LoVo (cell line): Measurements from ENCODE around the gene MED20.
"Not testable (repeated sequence)": the region's sequence is repeated elsewhere in the genome, so short reads cannot be mapped to it uniquely, and the experiment has no call there.

Experiments used
- DNase-seq: peaks from one replicate; pipeline ENCODE4 v3.0.0-alpha.2; 2016; ENCODE audit warnings: low spot score

MED20 gene, protein sequence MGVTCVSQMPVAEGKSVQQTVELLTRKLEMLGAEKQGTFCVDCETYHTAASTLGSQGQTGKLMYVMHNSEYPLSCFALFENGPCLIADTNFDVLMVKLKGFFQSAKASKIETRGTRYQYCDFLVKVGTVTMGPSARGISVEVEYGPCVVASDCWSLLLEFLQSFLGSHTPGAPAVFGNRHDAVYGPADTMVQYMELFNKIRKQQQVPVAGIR

DNA sequence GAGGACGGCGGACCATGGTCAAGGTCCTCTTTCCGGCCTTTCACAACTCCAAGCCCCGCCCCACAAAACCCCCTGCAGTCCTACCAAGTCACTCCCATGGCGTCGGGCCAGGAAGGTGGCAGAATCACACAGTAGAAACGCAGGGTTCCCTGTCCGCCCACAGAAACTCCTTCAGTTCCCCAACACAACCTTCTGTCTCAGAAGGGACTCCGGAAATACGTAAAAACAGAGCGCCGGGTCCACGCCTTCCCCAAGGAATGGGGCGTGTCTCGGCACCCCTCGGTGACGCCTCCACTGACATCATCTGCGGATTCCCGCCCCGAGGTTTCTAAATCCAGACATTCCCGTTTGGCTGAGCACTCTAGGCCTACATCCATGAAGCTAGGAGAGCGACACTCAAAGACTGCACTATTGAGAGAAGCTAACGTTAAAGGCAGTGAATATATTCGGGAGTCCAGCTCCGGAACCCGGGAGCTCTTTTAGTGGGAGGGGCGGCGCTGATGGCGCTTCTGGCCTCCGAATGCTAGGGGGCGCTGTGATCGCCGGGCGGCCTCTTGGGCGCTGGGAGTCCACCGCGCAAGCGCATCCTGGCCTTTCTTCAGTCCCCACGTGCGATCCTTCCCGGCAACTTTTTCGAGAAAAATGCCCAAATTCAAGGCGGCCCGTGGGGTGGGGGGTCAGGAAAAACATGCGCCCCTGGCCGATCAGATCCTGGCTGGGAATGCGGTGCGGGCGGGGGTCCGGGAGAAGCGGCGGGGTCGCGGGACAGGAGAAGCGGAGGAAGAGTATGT, at the start of gene MED20, which contains the start of gene BYSL:
TSS of gene MED20 (minus strand) at position 219 of the 791 bp plus-strand sequence. CDS start at position 98, 121 bp downstream.
TSS of gene BYSL (plus strand) at position 579 of the 791 bp plus-strand sequence. CDS start at position 643, 64 bp downstream.
- DNase-seq, result peak; percentile 96

DNA sequence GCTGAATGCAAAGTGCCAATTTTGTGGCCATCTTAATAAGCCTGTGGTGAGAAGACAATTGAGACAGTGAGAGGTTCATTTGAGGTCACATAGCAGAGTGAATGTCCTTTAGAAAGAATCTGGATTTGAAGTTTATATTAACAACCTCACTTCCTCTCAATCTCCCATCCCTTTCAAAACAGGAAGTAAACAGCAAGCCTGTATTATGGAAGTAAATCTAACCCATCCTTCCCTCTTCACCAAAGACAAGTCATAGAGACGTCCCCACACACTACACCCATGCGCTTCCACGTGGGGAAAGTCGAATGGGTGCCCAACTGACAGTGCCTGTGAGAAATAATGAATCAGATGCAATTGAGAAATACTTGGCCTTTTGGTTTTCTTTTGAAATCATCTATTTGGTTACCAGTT, 49.5 kb upstream of the MED20 start:
- no peak for DNase-seq

GRCh38 chr6:41967312-41968287, 46.7 kb upstream of the MED20 start:
- DNase-seq, result peak; percentile 5

DNA sequence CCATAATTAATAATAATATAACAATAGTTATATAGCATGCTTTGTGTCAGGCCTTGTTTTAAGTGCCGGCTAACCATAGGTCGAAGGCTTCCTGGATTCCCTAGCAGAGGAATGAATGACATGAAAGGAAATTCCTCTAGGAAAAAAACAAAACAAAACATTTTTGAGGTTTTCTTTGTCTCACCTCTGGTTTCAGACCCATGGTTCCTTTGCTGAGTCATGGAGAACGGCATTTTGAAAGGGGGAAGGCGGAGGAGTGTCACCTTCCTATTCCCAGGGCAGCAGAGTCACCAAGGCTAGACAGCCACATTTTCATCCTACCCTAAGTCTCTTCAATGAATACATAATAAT, 46.0 kb upstream of the MED20 start:
- peak; percentile 59 for DNase-seq

DNA sequence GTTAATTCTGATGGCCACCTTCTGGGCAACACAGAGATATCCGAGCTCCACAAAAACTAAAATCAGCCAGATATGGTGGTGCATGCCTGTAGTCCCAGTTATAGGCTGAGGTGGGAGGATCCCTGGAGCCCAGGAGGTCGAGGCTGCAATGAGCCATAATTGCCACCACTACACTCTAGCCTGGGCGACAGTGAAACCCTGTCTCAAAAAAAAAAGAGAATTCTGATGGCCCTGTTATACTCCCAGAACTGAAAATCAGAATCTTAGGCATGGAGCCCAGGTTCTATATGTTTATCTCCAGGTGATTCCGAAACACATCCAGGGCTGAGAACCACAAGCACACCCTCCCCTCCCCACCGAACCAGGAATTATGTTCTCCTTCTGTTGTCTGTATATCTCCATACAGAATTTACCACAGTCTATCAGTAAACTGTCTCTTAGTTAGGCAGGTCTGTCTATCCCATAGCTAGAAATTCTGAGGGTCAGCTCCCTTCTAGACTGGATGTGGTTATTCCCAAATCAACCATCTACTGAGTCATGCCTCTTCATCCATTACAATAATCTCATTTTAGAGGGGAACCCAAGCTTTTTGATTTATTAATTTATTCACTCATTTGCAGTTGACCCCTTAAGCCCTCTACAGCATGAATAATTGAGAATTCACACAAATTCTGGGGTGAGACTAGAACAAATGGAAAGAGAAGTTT, 45.4 kb upstream of the MED20 start:
- no peak for DNase-seq

DNA sequence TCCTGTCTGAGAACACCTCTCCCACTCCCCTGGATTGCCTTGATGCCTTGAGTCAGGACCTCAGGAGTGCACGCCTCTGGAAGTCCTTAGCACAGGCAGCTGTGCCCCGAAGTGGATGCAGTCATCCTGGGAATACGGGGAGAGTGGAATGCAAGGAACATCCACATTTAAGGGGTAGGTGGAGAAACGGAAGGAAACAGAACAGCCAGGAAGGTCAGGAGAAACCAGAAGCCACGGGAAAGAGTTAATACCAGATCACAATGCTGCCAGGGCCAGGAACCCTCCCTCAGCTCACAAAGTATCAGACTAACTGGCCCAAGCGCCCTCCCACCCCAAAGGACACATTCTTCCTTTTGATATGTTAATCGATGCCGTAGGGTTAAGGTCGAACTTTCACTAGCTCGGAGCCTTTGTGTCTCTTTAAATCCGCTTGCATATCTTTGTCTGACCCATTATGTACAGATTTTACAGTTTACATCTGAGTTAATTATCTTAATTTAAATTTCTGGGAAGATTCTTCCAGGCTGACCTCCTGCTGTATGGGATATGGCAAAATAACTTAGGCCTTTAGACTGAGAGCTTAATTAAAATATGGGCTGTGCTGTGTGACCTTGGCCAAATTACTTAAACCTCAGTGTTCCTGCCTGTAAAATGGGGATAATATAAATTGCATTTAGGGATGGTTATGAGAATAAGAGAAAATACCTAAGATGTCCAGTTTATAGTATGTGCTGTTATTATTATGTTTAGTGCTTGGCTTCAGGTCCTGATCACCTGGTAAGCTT, 44.7 kb upstream of the MED20 start:
- no peak for DNase-seq

DNA sequence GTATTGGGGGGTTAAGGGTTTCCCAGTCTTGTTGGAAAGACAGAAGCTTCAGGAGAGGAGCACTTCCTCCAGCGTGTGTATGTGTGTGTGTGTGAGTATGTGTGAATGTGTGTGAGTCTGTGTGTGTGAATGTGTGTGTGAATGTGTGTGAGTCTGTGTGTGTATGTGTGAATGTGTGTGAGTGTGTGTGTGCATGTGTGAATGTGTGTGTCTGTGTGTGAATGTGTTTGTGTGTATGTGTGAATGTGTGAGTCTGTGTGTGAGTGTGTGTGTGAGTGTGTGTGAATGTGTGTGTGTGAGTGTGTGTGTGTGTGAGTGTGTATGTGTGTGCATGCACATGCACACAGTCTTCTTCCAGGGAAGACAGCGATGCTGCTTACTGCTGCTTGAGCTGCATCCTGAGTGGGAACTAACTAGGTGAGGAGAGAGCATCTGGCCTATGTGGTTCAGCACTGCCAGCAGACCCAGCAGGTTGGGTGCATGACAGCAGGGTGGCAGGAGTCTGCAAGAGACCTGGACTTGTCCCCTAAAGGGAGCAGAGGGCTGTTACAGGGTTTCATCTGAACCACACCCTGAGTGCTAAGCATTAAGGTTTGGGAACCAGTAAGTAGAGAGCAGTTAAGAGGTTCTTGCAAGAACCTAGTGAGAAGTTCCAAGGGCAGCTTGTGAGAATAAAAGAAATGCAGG, 43.4 kb upstream of the MED20 start:
- DNase-seq, result no peak

DNA sequence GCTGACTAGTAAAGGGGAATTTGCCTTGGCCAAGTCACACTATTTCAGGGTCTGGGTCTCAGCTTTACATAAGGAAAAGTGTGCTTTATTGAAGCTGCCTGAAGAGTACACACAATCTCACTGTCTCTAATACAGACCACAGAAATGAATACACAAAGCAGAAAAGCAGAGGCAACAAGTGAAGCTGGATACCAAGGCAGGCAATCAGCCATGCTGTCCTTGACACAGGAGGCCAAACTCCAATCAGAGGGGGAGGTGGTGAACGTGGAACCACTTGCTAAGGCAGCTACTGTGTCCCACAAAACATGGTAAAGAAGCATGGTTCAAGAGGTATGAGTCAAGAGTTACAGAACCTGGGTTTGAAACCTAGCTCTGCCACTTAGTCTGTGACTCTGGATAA, 42.4 kb upstream of the MED20 start:
- DNase-seq, result no peak

GRCh38 chr6:41960028-41960427, 39.1 kb upstream of the MED20 start:
- DNase-seq, result no peak

DNA sequence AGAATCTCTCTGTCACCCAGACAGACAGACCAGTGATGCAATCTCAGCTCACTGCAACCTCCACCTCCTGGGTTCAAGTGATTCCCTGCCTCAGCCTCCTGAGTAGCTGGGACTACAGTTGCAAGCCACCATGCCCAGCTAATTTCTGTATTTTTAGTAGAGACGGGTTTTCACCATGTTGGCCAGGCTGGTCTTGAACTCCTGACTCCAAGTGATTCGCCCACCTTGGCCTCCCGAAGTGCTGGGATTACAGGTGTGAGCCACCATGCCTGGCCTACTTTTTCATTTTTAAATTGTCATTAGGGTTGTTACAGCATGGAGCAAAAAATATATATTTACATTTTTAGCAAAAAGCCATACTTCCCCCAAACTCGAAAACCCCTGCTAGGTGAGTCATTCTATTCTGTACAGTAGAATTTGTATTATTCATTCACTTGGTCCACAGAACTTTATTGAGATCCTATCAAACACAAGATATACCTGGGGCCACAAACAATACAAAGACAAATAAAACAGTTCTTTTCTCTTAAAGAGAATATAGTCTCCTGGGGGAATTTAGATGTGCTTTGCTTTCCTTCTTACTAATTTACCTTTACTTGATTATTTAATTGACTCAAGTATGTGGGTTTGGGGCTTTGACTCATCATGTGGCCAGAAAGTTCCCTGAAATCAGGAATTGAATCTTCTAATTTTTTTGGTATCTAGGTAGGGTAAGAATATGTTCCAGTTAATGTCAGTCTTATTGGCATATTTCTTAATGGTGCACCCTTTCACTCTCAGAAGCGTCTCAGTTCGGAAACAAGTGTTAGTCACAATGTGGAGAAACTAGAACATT, 37.3 kb upstream of the MED20 start:
- DNase-seq, result no peak

GRCh38 chr6:41957117-41957516, 36.2 kb upstream of the MED20 start:
- no peak for DNase-seq

DNA sequence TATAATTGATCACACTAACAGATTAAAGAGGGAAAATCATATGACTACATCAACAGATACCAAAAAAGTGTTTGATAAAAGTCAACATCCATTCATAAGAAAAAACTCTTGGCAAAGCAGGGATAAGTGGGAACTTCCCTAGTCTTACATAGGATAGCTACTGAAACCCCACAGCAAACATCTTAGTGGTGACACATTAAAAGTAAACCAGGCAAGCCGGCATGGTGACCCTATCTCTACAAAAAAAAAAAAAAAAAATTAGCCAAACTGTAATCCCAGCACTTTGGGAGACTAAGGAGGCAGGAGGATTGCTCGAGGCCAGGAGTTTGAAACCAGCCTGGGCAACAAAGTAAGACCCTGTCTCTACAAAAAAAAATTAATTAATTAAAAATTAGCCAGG, 34.5 kb upstream of the MED20 start:
- no peak for DNase-seq

- DNase-seq, result no peak
Measured at GRCh38 chr6:41954668-41955067, 33.7 kb upstream of the MED20 start.

GRCh38 chr6:41947581-41948220, 26.8 kb upstream of the MED20 start:
- no peak for DNase-seq

- no peak for DNase-seq
Measured at GRCh38 chr6:41943456-41943855, 22.5 kb upstream of the MED20 start.

DNA sequence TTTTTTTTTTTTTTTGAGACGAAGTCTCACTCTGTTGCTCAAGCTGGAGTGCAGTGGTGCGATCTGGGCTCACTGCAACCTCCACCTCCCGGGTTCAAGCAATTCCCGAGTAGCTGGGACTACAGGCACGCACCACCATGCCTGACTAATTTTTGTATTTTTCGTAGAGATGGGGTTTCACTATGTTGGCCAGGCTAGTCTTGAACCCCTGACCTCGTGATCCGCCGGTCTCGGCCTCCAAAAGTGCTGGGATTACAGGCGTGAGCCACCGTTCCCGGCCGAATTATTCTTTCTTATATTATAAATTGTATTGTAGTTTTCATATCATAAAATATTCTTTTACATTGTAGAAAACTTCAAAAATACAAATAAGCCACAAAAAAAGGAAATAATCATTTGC, 21.9 kb upstream of the MED20 start:
- DNase-seq, result not testable (repeated sequence)

DNA sequence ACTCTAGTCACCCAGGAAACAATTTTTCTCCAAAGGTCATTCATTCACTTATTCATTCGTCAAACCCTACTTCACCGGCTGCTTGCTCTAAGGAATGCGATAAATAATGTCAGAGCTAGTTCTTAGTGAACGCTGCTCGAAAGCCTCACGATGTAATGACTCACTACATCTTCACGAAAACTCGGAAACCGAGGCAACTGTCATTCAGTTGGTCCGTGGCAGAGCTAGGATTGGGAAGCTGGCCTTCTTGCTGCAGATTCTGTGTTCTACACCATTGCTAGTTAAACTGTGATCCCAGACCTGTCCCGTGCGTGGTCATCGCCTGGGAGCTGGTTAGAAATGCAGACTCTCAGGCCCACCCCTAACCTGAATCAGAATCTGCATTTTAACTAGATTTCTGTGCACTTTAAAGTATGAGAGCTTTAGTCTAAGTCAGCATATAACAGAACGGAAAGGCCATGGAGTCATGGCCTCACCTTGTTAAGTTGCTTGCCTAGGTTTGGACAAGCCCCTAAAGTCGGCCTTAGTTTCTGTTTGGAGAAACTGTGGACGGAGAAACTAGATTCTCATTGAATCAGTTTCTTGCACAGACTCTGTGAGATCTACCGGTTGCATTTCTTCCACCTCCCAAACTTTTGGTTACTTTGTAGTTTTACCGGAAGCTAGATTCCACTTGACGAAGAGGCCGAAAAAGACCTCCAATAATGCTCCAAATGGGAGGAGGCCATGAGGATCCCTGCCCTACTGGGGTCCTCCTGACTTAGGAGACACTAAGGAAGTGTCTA, 21.3 kb upstream of the MED20 start:
- DNase-seq, result no peak
